ENCODE results near the gene CASKIN1. TPM values are rescaled to one million over a fixed set of nuclear protein-coding genes. Genes with fewer than 3 reads are reported as not detected.
"Not testable (repeated sequence)": the region's sequence is repeated elsewhere in the genome, so short reads cannot be mapped to it uniquely, and the experiment has no call there.

CASKIN1 gene
- total RNA-seq, 1 experiment from 2014 or later = 4.5 TPM

- H3K4me3 ChIP-seq (ENCODE audit: low read depth in 2 of 2, low read length in 2 of 2) = no peak overlapping the region
- TF ChIP-seq SIN3A (IDR thresholded peaks at IDR 0.05; ENCODE audit: borderline replicate concordance, insufficient read depth, low read depth, low read length) (no peak), POLR2AphosphoS5 (IDR thresholded peaks at IDR 0.05; ENCODE audit: low read depth, low read length) (peak; percentile 34; the same call in 1 of the 2 replicates)
- DNase-seq (ENCODE audit: low read depth, low spot score) = no peak
- H3K4me1 ChIP-seq (ENCODE audit: control insufficient read depth, insufficient read depth, low read length) = peaks cover 3% of the 10 kb centered on the region; the same call in 1 of the 2 replicates
- peaks cover 2% of the 10 kb centered on the region for H3K36me3 ChIP-seq (ENCODE audit: control insufficient read depth, insufficient read depth, low read length)
- ATAC-seq = no peak
- CTCF ChIA-PET = no interaction called here
- H3K9me3 ChIP-seq (ENCODE audit: control insufficient read depth, insufficient read depth, low read depth, low read length) = no peaks in the 10 kb centered on the region
- BruUV-seq (replicated peaks) = no TSS peak
- POLR2A ChIA-PET = no interaction called here
- H3K27me3 ChIP-seq (ENCODE audit: control insufficient read depth, insufficient read depth, low read length) = no peaks in the 10 kb centered on the region
- intact Hi-C loops (cut with micrococcal nuclease; ENCODE audit: unreplicated experiment) (no loop called here), in situ Hi-C loops (cut with HindIII; ENCODE audit: low pct_unique_long_range_greater_than_20kb, low sequenced_read_pairs) (no loop called here)
- H3K27ac ChIP-seq (ENCODE audit: low read length) = no peak overlapping the region
Measured at GRCh38 chr16:2242598-2242997, 46.2 kb upstream of the CASKIN1 start.

DNA sequence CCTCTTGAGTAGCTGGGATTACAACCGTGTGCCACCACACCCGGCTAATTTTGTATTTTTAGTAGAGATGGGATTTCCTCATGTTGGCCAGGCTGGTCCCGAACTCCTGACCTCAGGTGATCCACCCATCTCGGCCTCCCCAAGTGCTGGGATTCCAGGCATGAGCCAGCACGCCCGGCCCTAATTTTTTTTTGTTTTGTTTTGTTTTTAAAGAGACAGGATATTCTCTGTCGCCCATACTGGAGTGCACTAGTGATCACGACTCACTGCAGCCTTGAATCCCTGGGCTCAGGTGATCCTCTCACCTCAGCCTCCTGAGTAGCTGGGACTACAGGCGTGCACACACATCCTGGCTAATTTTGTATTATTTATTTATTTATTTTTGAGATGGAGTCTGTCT is 43.9 kb upstream of the CASKIN1 start:
- intact Hi-C loops (cut with micrococcal nuclease; ENCODE audit: unreplicated experiment); CTCF ChIA-PET; H3K4me1 ChIP-seq (ENCODE audit: control insufficient read depth, insufficient read depth, low read length); H3K27ac ChIP-seq (ENCODE audit: low read length); in situ Hi-C loops (cut with HindIII; ENCODE audit: low pct_unique_long_range_greater_than_20kb, low sequenced_read_pairs); DNase-seq (ENCODE audit: low read depth, low spot score); H3K36me3 ChIP-seq (ENCODE audit: control insufficient read depth, insufficient read depth, low read length); POLR2A ChIA-PET; BruUV-seq (replicated peaks); H3K27me3 ChIP-seq (ENCODE audit: control insufficient read depth, insufficient read depth, low read length); ATAC-seq; H3K4me3 ChIP-seq (ENCODE audit: low read depth in 2 of 2, low read length in 2 of 2); H3K9me3 ChIP-seq (ENCODE audit: control insufficient read depth, insufficient read depth, low read depth, low read length): not testable (repeated sequence)

- Histone ChIP-seq H3K9me3 (ENCODE audit: control insufficient read depth, insufficient read depth, low read depth, low read length) (no peaks in the 10 kb centered on the region), H3K4me1 (ENCODE audit: control insufficient read depth, insufficient read depth, low read length) (peaks cover 8% of the 10 kb centered on the region), H3K36me3 (ENCODE audit: control insufficient read depth, insufficient read depth, low read length) (peaks cover 2% of the 10 kb centered on the region), H3K27me3 (ENCODE audit: control insufficient read depth, insufficient read depth, low read length) (no peaks in the 10 kb centered on the region), H3K27ac (ENCODE audit: low read length) (peak overlapping the region; percentile 51), H3K4me3 (ENCODE audit: low read depth in 2 of 2, low read length in 2 of 2) (no peak overlapping the region)
- no peak for DNase-seq (ENCODE audit: low read depth, low spot score)
- intact Hi-C loops (cut with micrococcal nuclease; ENCODE audit: unreplicated experiment) = no loop called here
- TF ChIP-seq, protein P1, sequence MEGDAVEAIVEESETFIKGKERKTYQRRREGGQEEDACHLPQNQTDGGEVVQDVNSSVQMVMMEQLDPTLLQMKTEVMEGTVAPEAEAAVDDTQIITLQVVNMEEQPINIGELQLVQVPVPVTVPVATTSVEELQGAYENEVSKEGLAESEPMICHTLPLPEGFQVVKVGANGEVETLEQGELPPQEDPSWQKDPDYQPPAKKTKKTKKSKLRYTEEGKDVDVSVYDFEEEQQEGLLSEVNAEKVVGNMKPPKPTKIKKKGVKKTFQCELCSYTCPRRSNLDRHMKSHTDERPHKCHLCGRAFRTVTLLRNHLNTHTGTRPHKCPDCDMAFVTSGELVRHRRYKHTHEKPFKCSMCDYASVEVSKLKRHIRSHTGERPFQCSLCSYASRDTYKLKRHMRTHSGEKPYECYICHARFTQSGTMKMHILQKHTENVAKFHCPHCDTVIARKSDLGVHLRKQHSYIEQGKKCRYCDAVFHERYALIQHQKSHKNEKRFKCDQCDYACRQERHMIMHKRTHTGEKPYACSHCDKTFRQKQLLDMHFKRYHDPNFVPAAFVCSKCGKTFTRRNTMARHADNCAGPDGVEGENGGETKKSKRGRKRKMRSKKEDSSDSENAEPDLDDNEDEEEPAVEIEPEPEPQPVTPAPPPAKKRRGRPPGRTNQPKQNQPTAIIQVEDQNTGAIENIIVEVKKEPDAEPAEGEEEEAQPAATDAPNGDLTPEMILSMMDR (IDR thresholded peaks at IDR 0.05) = no peak
- TF ChIP-seq POLR2AphosphoS5 (IDR thresholded peaks at IDR 0.05; ENCODE audit: low read depth, low read length) = peak; percentile 24
- ChIA-PET POLR2A (interaction anchor here (0.8 to 1.0 kb wide), 2 partner anchors 8 to 13 kb away, joined by 4 to 5 read pairs; partner anchors contain the start of gene ECI1), CTCF (interaction anchor here (0.9 kb wide), 1 partner anchor 11 kb away, joined by 11 read pairs; no protein-coding TSS in a partner anchor)
- ATAC-seq = peak; percentile 52
- in situ Hi-C loops (cut with HindIII; ENCODE audit: low pct_unique_long_range_greater_than_20kb, low sequenced_read_pairs) = no loop called here
- no TSS peak for BruUV-seq (replicated peaks)
Measured at GRCh38 chr16:2238838-2239675, 42.7 kb upstream of the CASKIN1 start.

DNA sequence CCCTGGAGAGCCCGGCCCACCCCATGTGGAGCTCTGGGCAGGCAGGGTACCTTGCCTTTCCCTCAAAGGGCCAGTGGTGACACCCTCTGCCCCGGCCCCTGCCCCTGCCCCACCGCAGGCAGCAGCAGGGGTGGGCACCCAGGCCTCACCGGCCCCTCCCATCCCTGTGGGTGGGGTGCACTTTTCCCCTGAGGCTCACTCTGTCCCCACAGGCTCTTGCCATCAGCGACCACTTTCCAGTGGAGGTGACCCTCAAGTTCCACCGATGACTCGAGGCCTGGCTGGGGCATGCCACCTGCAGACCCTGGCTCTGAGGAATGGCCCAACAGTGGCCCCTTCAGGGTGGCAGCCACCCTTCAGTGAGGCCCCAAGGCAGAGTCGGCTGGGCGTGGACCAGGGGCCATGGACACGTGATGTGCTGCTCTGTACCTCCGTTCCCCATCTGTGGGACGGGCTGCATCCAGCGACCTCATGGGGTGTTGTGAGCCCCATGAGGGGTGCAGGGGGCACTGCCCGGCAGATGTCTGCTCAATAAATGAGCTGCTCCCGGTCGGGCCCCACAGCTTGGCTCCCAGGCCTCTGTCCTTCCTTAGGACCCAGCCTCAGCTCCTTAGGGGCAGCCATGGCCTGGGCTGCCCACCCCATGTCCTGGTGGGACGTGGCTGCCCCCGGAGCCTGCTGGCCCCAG is 41.9 kb upstream of the CASKIN1 start:
- DNase-seq (ENCODE audit: low read depth, low spot score) (no peak), ATAC-seq (peak; percentile 27)
- BruUV-seq (replicated peaks) = no TSS peak
- Histone ChIP-seq H3K4me1 (ENCODE audit: control insufficient read depth, insufficient read depth, low read length) (peaks cover 8% of the 10 kb centered on the region), H3K4me3 (ENCODE audit: low read depth in 2 of 2, low read length in 2 of 2) (no peak overlapping the region), H3K27me3 (ENCODE audit: control insufficient read depth, insufficient read depth, low read length) (no peaks in the 10 kb centered on the region), H3K9me3 (ENCODE audit: control insufficient read depth, insufficient read depth, low read depth, low read length) (no peaks in the 10 kb centered on the region), H3K36me3 (ENCODE audit: control insufficient read depth, insufficient read depth, low read length) (peaks cover under 1% of the 10 kb centered on the region; the same call in 1 of the 2 replicates), H3K27ac (ENCODE audit: low read length) (peak overlapping the region; percentile 51)
- in situ Hi-C loops (cut with HindIII; ENCODE audit: low pct_unique_long_range_greater_than_20kb, low sequenced_read_pairs) = no loop called here
- POLR2A ChIA-PET = interaction anchor here (0.8 to 1.0 kb wide), 2 partner anchors 9 to 13 kb away, joined by 4 to 5 read pairs; partner anchors contain the start of gene ECI1
- CTCF ChIA-PET = interaction anchor here (0.5 to 0.9 kb wide), 2 partner anchors 12 to 216 kb away, joined by 3 to 11 read pairs; no protein-coding TSS in a partner anchor
- TF ChIP-seq, protein P1 (IDR thresholded peaks at IDR 0.05) = no peak; the same call in 1 of the 2 replicates
- TF ChIP-seq REST (IDR thresholded peaks at IDR 0.05; ENCODE audit: insufficient read depth in 1 of 2, low read depth in 2 of 2, low read length in 1 of 2) (no peak), SIN3A (IDR thresholded peaks at IDR 0.05; ENCODE audit: borderline replicate concordance, insufficient read depth, low read depth, low read length) (no peak), TCF7L2 (IDR thresholded peaks at IDR 0.05; ENCODE audit: low read depth, low read length) (no peak)
- intact Hi-C loops (cut with micrococcal nuclease; ENCODE audit: unreplicated experiment) = no loop called here

Measured in Panc1 (cell line).